ENCODE data around the gene TRO.

Gene TRO

GRCh38 chrX:54977387-54977786 lies 56.8 kb downstream of the TRO start:
- no peak for DNase-seq

DNA sequence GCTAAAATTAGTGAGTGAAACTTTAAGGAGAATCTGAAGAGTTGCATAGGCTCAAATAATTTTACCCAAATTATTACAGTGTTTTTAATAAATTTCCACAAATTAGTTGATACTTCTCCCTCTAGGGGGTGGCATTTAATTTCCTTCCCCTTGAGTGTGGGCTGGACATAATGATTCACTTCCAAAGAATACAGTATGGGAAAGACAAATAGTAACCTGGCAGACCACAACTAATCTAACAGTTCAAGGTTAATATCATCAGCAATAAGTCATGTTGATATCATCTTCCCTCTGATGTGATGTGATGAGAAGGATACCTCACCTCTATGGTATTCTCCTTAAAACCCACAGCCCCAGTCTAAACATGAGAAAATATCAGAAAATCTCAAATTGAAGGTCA lies 57.8 kb downstream of the TRO start:
- no peak for DNase-seq

DNA sequence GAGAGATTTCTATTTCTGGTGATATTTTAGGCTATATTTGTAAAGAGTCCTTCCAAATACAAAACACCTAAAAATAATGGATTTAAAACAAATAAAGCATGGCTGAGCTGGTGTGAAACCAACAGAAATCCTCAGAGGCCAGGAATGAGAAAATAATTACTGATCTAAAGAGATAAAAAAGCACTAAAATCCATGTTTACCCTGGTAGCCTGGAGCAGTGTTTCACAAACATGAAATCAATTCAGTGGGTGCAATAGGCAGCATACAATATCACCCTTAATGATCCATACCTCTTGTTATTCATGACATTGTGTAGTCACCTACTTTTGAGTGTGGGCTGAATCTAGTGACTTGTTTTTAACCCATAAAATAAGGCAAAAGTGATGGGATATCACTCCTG lies 58.8 kb downstream of the TRO start:
- no peak for DNase-seq

DNA sequence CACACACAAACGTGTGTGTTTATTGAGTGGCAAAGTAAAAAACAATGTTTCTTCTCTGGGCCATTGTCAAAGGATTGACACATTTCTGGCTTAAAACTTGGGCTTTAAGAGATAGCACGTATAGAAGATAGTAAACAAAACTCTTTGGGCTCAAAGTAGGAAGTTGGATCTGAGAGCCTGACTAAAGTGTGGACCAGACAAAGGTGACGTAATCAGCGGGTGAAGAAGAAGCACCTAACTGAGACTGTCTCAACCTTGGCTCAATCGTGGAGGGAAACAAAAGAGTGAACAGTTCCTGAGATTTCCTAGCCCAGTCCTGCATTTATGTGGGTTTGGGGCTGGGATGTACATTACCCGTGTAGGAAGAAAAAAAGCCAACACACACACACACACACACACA lies 59.7 kb downstream of the TRO start:
- DNase-seq = no peak
